HG02885 (cell line): ENCODE measurements around the gene IQGAP2.

Source experiments
- ATAC-seq: cut with Tn5 transposase; IDR thresholded peaks from one replicate; pipeline ENCODE4 v1.9.1; 2021; ENCODE audit warnings: mild to moderate bottlenecking; ENCODE audit not compliant: unreplicated experiment, poor library complexity

The IQGAP2 gene

DNA sequence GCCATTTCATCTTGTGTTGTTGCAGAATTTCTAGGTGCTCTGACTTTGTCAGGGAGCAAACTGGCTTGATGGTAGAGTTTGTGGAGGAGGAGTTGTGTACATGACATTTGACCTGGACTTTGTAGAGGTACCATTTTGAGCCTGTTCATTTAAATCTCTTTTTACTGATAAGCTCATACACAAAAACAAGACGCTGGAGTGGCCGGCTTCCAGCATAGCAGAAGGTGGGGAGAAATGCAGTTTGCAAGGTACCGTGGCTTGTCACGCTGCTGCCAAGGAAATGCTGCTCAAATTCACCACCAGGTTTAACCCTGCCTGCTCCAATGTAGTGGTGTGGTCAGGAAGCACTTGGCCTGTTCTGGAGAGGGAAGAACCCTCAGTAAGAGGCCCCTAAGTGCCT, 18.9 kb upstream of the IQGAP2 start:
- ATAC-seq: no peak

DNA sequence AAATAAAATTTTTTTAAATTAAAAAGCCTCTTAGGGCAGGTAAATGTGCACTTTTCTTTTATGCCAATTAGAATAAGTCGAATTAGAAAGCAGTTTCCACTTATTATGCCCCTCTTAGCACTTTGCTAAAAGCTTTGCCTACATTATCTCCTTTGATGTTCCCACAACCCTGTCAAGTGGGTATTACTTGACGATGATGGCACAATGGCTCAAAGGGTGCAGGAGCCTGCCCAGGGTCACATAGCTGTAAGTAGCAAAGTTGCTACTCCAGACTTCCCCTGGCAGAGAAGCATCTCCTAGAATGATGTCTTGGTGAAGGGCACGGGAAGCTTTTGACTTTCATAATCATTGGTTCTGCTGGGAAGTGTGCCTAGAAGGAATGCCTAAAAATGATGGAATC, 18.4 kb upstream of the IQGAP2 start:
- no peak for ATAC-seq

DNA sequence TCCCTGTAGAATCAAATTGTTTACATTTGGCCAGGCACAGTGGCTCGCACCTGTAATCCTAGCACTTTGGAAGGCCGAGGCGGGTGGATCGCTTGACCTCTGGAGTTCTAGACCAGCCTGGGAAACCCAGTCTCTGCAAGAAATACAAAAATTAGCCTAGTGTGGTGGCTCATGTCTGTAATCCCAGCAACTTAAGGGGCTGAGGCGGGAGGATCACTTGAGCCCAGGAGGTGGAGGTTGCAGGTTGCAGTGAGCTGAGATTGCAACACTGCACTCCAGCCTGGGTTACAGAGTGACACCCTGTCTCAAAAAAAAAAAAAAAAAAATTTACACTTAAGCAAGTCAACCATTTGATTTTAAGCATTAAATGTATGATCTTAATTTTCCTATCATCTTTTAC, 17.5 kb upstream of the IQGAP2 start:
- ATAC-seq: no peak

DNA sequence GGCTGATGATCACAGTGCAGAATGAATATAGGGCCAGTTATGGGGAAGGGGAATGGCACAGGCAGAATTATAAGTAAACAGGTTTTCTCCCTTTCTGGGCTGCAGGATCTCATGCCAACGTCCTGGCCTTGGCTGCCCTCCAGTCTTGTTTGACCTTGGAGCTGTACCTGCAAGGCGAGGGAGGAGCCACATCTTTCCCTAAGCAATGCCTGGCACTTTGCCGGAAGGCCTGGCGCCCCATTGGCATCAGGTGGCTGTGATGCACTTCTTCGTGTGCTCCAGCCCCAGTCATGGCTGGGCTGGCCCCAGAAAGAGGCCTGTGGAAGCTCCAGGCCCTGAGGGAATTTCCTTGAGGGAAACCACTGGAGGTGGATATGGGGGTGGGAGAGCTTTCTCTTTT, 16.7 kb upstream of the IQGAP2 start:
- ATAC-seq: no peak

DNA sequence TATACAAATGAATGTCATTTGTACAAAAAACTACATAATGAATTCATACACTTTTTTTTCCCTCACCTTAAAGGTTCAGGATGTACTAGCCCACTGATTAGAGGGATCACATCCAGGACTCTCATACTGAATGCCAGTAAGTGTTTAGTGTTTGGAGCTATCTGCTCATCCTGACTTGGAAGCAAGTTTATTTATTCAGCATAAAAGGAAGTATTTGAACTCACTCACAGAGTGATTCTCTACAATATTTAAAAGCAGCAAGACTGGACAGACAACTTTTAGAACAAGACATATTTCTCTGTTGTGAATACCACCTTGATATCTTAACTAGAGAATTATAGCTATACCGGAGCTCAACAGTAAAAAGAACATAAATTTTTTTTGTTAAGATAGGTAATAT, 14.8 kb upstream of the IQGAP2 start:
- ATAC-seq: no peak

DNA sequence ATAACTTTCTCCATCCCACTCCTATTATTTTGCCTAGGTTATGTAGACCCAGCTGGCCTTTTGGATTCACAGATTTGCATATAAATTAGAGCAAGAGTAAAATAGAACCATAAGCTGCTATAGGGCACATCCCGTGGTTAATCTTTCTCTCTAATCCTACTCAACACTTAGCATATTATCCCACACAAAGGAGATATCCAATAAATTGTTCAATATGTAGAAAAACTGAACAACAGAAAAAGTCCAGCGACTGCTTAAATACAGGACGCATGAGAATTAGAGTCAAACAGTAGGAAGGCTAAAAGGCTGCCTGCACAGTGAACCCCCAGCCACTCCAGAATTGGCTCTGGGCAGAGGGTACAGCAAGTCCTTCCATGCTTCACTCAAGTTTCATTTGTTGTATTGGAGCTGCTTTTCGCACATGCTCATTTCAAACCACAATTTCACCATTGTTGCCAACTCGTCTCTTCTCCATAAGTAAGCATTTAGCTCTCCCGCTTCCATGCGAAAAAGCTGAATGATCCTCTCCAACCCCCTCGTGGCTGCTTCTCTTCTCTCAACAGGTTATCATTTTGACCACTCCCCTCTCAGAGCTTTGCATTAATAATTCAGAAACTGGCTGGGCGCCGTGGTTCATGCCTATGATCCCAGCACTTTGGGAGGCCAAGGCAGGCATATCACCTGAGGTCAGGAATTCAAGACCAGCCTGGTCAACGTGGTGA, 14.1 kb upstream of the IQGAP2 start:
- no peak for ATAC-seq

DNA sequence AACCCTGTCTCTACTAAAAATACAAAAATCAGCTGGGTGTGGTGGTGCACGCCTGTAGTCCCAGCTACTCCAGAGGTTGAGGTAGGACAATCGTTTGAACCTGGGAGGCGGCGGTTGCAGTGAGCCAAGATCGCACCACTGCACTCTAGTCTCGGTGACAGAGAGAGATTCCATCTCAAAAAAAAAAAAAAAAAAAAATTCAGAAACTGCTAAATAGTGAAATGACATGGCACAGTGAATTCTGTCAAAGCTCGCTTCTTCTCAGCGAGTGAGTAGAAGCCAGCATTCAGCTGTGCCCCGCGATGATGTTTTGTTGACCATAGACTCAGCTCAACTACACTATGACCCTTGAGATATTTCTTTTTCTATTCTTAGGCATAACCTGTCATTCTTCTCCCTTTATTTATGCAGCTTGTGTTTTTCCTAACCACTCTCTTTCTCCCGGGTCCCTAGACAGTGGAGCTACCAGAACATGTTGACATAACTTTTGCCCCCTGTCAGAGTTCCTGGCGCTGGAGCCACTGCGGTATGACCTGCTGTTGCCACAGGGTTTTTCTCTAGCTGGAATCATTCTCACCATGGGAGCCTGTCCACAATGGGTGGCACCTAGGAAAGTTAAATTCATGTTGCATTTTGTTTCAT, 13.5 kb upstream of the IQGAP2 start:
- no peak for ATAC-seq

DNA sequence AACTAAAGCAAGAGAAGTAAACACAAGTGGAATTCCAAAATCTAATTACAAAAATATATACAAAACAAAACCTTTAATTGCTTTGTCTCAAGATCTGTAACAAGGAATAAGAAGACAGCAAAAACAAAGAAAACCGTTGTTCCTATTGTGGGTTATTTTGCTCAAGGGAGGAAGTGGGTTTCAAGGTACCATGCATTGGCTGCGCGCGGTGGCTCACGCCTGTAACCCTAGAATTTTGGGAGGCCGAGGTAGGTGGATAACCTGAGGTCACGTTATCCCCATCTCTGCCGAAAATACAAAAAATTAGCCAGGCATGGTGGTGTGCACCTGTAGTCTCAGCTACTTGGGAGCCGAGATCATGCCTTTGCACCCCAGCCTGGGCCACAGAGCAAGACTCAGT, 12.1 kb upstream of the IQGAP2 start:
- no peak for ATAC-seq

DNA sequence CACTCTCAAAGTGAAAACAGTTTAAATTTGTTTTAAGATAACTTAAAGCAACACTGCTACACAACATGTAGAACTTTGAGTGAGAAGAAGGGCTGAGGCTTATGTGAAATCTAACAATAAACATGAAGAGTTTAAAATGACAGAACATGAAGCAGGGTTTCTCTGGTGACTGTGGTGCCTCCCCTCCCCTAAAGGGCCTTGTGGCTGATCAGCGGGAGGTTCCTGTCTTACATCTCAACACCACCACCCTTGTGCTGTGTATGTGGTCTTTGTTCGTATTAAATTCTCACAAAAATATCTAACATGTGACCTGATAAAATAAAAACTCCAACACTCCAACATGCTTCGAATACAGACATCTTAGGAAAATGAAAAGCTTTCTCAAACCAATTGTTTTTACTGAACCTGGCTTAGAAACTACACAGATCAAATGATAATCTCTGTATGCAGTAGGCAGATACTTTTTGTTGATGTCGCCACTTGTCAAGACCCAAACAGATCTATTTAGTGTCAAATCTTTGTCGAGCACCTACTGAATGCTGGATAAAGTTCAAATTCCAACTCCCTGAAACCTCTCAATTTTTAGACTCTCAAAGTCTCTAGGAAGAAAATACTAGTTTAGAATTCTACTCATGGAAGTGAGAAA, 9.9 kb upstream of the IQGAP2 start:
- ATAC-seq: no peak

DNA sequence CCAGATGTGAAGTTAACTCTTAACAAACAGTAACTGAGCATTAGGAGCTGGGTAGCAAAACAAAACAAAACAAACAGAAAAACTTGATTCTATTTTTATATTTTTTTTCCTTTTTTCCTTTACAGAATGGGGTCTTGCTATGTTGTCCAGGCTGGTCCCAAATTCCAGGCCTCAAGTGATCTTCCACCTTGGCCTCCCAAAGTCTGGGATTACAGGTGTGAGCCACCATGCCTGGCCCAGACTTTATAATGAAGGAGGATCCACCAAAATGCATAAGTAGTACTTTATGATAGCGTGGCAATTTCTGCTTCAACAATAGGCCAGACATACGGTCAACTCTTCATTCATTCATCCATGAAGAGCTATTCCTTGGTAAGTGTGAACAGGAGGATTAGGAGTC, 5.9 kb upstream of the IQGAP2 start:
- no peak for ATAC-seq

DNA sequence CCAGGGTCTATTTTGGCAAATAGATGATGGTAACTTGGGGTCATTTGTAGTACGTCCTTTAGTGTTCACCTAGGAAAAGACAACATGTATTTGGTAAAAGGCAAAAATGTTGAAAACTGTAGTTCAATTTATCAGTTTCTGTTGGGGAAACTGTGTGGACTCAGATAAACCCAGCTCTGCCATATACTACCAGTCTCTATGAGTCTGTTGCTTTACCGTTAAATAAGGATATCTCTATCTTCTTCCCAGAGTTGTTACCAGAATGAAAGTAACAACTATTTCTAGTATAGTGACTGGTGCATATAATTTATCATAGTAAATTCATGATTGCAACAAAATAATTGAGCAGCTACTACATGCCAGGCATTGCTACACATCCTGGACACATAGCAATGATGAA, 3.8 kb upstream of the IQGAP2 start:
- ATAC-seq: no peak

DNA sequence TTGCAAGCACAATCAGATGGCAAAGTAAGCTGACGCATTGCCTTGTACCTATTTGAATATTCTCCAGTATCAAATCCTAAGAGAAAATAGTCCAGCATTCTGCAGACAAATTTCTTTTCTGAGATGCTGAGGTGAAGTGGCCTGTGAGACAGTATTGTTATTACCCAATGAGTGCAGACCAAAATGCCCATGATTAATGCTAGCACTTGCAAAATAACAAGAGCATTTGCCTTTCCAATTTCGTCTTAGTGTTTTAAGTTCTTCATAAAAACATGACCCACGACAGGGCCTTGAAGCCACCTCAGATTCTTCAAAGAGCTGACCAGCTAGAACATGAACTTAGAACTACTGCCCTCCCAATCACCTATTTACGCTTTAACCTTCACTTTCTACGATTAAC, 2.6 kb upstream of the IQGAP2 start:
- no peak for ATAC-seq

DNA sequence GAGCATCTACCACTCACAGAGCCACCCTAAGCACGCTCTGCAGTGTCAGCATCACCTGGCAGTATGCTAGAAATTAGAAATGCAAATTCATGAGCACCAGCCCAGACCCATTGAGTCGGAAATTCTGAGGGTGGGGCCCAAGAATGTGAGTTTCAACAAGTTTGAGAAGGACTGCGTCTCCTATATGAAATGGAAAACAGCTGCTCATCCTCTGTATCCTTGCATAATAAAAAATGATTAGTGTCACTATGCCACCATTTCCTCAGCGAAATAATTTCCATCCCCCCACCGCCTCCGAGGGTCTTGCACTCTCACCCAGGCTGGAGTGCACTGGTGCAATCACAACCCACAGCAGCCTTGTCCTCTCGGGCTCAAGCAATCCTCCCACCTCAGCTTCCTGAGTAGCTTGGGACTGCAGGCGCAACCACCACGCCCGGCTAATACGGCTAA, 1.3 kb upstream of the IQGAP2 start:
- ATAC-seq: peak; percentile 31

DNA sequence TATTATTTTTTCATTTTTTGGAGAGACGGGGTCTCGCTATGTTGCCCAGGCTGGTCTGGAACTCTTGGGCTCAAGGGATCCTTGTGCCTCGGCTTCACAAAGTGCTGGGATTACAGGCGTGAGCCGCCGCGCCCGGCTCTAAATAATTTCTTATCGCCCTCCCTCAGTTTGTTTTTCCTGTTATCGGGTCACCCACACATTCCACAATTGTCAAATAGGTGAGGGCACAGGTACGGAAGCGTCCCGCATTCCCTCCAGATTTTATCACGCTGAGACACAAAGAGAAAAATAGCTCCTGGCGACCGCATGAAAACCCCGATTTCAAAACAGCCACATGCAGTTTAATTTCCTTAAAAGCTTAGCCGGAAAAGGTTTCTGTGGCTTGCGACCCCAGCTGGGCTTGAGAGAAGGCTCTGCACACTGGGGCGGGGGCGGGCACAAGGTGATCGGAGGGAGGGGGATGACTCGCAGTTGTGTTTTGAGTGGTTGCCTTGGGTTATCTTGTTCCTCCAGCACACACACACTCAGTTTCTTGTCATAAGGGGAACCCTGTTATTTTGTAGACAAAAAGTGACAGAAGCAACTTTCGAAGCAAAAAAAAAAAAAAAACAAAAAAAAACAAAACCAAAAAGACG, 717 bp upstream of the IQGAP2 start:
- ATAC-seq: peak; percentile 47

DNA sequence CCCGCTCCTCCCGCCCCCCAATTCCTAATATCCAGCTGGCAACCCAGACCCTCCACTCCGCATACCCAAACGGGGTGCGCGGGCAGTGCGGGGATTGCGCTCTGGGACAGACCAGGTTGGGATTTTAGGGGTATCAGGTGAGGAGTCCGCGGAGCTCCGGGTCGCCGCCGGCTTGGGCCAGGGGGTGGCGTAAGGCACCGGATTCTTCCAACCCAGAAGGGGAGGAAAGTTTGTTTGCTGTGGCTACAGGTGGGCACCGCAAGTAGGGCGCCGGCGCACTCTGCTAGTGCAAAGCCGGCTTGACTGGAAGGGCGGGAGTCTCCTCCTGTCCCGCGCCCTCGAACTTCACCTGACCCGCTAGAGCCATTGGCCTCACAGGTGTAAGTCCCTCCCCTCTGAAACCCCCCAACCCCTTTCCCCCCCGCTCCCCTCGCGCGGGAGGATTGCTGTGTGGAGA, 709 bp downstream of the IQGAP2 start:
- peak; percentile 22 for ATAC-seq

DNA sequence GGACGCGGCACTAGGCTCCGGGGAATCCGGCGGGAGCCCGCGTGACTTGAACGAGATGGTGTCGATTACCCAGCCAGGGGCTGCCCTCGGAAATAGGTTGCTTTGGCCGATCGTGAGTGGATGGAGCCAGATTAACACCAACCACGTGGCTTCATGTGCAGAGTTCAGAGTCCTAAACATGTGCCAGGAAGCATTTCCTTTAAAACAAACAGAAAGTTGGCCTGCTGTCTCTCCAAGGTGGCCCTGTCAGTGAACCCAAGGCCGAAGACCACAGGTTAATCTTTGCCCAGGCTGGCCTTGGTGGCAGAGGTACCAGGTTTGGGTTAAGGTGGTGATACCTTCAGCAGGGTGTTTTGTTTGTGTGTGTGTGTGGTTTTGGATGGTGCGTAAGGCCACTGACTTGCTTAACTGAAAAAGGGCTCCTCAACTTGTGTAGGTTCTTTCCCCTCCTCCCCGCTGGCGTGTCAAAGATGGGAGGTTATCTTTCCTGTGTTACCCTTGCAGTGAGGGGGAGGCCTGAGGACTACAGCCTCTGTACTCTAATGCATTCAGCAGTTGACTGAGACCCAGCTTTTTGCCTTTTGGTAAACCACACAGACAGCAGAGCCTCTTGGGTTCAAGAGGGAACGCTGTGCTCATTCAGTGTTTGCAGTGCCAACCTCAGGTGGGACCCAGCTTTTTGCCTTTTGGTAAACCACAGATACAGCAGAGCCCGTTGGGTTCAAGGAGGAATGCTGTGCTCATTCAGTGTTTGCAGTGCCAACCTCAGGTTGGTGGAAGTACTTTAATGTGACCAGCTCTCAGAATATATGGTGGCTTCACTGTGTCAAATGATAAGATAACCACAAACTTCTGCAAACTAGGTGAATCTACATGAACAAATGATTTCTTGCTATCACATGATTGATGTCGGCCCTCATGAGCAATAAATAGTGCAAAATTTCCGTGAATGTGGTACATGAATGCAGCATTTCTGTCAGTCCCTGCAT, 1.4 kb downstream of the IQGAP2 start:
- peak; percentile 25 for ATAC-seq

DNA sequence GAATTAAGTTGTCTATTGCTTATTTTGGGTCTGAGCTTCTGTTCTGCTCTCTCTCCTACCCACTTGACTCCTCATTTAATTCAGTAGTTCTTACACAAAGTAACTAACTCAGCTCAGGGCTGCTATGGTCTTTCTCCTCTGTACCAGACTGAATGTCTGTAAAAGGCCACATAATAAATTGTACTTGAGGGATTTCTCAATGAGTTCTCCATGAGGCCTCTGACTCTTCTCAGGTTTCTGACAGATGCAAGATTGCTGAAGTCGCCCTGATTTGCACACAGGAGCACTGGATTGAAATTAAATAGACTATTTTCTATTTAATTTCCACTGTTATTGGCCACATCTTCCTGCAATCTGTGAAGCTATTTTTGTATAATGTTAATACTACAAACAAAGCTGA, 2.9 kb downstream of the IQGAP2 start:
- no peak for ATAC-seq

DNA sequence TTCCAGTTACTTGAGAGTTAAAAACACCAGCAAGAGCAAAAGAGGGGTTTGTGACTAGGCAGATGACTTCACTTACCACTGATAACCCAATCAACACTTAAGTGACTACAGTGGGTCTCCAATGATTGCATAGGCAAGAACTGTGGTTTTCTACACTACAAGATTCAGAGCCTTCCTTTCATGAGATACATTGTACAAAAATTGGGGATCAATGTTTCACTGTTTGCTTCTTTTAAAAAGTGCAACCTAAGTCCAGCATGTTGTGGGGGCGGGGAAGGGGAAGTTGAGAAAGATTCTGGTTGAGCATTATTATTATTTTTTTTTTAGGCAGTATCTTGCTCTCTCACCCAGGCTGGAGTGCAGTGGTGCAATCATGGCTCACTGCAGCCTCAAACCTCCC, 3.6 kb downstream of the IQGAP2 start:
- ATAC-seq: no peak

DNA sequence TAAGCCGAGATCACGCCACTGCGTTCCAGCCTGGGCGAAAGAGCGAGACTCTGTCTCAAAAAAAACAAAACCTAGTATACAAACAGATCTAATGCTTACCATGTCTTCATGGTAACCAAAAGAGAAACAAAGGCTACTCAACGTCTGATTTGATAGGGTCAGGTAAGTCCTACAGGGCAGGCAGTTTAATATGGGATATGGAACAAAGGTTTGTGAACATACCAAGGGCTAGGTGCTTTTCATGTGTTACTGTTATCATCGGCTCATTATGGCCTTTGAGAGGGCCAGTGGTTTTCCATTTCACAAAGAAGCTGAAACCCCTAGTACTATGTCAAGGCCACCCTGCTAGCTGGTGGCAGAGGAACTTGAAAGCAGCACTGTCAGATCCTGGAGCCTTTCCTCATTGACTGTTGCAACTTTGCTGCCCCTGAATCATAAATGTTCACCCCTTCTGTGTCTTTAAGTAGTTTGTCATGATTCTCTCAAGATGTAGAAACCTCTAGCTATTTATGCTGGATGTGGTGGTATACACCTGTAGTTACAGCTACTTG, 5.1 kb downstream of the IQGAP2 start:
- no peak for ATAC-seq

DNA sequence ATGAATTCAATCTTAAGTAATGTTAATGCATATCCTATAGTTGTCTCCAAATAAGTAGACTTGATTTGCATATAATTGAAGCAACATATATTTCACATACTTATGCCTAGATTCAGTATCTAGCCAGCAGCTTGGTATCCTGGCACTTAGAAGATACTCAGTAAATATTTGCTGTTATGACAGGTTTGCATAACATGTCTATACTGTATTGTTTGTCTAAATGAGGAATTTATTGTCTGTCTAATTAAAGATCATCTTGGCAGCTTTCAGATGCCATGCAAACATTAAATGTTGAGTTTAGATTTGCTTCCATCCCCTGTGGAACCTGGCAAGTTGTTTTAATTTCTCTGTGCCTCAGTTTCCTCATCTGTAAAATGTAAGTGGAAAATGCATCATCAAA, 9.4 kb downstream of the IQGAP2 start:
- ATAC-seq: no peak
